Esophagus mucosa (tissue), 1 donor: ENCODE results near the gene HOXD9. TPM values are rescaled to one million over a fixed set of nuclear protein-coding genes. Genes with fewer than 3 reads are reported as not detected.
A peak's percentile ranks its signal among the peaks of the same experiment; 100 is the strongest.

Experiments
- ATAC-seq: fragments of 200-7000 bp; cut with Tn5 transposase; one replicate; pipeline ENCODE4 v1.9.1; 2020
- total RNA-seq: library from RNA; stranded (reverse); gene quantifications from one replicate; pipeline ENCODE4 v1.2.4, GENCODE V29; 2023
- donor health status: DM: yes; HTN: yes; CAD: no.

Gene HOXD9
- total RNA-seq, 1 donor from 2014 or later: 1.1 TPM

DNA sequence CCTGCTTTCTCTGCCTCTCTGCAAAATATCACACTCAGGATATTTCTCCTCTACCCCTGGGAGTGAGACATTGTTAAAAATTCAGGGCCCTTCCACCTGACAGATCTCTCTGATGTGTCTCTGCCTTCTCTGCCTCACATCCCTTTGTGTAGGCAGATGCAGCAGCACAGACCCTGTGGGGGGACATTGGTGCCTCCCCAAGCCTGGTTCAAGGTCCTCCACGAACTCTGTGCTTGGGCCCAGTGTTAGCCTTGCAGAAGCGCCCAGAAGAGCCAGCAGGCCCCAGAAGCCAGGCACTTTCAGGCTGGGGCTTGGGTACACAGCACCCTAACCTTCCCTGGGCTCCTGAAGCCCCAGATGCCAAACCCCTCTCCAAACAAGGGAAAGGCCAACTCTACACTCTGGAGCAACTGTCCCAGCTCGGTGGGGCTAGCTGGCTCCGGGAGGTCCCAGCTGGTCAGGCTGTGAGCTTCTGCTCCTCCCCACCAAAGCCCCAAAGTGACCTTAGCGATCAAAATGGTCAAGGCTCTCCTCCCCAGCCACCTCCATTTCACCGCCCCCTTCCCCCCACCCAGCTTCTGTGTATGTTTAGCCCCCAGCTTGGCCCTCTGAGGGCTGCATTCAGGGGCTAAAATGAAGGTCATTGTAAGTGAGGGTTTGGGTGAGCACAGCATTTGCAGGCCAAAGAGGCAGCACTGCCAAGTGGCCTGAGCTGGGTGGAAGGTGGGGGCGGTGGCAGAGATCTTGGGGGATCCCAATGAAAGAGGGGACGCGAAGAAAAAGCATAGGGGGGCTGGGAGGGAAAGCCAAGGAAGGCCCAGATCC, 2.6 kb downstream of the HOXD9 start:
- ATAC-seq: no peak

DNA sequence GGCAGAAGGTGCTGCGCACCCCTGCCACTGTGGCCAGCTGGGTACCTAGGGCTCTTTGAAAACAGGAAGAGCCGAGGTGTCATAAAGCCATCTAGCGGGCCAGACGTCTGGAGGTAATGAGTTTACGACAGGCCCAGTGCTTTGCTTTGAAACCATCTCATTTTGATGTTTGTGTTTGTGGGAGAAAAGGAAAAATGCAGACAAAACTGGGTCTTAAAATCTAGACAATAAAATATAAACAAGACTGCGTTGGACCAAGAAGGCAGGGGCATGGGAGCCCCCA, 3.2 kb downstream of the HOXD9 start:
- ATAC-seq: no peak

DNA sequence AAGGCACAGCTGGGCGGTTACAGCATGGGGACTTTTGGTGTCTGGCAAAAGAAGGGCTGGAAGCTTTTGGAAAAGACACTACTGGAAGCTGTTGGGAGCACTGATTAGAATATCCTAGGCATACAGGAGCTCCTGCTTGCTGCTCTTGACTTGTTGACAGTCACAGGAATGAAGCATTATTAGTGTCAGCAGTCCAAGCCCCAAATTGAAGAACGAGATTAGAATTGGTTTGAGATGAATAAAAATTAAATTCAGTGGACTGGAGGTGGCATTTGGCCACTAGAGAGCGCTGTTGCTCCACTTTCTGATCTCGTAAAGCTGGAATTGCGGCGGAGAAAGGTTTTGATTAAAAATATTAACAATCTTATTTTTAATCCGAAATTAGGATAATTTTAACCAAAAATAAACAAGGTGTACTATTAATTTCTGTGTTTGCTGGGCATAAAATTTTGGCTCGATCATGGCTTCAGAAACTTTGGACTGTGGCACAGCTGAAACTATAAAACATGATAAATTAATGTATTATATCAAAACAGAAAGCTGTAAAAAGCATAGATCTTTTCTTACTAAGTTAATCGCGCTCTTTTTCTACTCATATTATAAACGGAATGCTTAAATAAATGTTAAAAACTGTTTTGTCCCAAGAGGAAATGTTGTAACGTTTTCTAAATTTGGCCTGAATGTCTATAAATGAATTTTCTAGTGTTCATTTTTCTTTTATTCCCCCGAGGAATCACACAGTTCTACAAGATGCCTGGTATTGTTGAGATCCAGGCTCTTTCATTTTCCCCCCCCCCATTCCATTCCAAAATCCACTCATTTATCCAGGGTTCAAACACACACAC, 4.6 kb downstream of the HOXD9 start:
- ATAC-seq: no peak

DNA sequence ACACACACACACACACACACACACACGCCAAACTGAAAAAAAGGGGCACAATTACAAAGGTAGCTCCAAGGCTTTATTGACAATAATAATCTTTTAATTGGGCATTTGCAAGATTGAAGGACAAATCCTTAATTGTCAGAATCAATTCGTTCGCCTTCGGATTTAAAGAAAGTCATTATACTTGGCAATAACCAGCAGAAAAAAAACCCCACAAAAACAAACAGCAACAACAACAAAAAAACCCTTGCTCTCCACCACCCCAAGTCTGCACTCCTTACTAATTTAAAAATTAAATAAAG, 5.2 kb downstream of the HOXD9 start:
- ATAC-seq: no peak

DNA sequence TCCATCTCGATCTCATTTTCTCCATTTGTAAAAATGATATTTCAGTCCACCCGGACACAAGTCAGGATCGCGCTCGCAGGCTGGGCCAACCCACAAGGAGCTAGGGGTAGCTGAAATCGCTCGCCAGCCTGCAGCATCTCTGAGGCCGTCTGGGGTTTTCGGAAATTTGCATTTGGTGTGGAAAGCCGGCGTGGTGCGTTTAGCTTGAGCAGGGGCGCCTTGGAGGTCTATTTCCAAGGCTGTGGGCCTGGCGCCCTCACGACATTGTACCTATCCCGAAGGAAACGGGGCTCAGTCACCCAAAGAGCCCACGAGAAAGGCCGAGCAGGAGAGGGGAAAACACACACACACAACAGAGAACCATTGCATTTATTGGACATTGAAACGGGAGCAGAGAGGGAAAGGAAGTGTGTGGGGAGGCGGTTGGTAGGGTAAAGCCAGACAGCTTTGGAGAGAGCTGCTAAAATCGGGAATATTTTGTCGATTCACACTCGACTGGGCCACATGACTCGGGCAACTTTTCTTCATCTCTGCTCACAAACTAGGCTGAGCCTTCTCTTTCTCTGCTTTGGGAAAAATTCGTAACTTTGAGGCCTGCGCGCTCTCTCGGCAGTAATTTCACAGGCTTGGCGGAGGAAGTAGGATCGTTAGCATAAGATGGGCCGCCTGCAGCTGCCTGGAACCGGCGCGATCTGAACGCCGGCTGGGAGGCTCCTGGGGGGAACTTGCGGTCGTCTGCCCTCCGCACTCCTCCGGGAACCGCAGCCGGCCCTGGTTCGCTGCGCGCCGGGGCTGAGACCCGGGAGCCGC, 5.9 kb downstream of the HOXD9 start:
- ATAC-seq: no peak

DNA sequence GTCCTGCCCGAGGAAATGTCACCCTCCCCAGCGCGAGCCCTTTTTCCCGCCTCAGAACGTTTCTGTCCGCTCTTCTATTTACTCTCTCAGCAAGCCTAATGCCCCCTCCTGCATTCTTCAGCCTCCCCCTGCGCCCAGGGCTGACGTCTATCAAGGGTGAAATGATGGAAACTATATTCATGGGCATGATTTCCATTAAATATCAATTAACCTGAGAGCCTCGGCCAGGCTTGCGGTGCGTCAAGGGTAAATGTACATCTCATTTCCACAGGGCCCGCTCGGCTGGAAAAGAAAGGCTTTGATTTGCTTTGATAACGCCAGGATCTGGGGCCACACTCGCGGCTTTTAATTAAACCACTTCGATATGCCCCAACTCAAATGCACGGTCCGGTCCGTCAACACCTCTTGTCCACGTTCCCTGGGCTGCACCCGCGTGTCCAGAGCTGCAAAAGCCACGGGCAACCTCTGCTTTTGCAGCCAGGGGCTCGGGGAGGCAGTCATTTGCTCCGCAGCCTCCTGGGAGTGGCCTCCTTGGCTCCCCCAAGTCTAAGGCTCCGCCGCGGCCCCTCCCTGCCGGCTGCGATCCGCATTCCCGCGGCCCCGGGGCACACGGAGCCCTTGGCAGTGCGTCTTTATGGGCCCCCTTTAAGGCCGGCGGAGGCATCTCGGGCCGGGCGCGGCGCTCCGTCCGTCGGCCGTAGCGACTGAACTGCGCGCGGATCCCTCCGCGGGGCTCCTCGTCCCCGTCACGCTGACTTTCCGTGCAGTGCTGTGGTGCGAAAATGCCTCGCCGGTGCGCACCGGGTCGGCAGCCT, 6.7 kb downstream of the HOXD9 start, which contains the start of gene HOXD8:
Gene HOXD8 (plus strand): TSS at position 724 of the 815 bp plus-strand sequence. CDS start 662 bp downstream, outside the sequence.
- peak; percentile 66 for ATAC-seq

DNA sequence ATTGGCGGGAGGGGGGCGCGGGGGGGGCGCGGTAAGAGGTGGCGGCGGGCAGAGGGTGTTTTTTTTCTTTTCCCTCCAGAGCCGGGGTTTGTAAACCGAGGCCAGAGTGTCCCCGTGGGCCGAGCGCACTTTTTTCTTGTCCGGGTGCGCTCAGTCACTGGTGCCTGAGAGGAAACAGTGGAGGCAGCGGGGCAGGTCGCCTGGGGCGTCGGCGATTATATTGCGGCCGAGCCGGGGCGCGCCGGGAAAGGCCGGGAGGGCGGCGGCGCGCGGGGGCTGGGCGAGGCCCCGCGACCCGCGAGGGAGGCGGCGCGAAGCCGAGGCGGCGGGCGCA, 7.3 kb downstream of the HOXD9 start:
- peak; percentile 36 for ATAC-seq

DNA sequence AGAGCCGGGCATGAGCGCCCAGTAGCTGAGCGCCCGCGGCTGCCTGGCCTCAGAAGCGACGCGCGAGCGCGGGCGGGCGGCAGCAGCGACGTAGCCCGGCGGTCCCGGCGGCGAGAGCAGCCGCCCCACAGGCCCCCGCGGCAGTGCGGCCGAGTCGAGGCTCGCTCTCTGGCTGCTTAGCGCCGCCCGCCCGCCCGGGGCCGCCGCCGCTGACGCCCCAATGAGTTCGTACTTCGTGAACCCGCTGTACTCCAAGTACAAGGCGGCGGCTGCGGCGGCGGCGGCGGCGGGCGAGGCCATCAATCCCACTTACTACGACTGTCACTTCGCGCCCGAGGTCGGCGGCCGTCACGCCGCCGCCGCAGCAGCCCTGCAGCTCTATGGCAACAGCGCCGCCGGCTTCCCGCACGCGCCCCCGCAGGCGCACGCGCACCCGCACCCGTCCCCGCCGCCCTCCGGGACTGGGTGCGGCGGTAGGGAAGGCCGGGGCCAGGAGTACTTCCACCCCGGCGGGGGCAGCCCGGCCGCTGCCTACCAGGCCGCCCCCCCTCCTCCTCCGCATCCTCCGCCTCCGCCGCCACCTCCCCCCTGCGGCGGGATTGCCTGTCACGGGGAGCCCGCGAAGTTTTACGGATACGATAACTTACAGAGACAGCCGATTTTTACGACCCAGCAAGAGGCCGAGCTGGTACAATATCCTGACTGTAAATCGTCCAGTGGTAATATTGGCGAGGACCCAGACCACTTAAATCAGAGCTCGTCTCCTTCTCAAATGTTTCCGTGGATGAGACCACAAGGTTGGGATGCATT, 7.8 kb downstream of the HOXD9 start:
- peak; percentile 24 for ATAC-seq

DNA sequence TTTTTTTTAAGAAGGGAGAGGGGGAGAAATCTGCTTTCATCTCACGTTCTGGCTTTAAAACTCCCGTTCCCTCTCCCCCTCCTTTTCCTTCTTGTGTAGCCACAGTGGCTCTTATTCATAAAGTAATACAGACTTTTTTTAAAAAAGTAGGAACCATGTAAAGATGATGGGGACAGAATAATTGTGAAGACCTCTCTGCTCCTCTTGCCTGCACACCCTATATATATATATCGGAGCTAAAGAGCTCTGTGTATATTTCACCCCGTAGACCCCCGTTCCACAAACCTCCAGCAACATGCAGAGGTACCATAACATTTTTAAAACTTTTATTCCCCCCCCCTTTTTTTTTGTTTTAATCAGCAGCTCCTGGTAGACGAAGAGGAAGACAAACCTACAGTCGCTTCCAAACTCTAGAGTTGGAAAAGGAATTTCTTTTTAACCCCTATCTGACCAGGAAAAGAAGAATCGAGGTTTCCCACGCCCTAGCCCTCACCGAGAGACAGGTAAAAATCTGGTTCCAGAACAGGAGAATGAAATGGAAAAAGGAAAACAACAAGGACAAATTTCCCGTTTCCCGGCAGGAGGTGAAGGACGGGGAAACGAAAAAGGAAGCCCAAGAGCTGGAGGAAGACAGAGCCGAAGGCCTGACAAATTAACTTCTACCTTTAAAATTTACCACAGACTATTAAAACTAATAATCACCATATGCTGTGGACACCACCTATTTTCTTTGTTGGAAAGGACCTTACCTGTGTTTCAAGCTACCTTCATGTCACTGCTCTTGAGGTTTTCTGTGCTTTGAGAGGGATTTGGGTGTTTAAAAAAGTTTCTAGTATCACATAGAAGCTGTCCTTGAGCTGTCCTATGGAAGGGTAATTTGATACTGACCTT, 8.7 kb downstream of the HOXD9 start:
- ATAC-seq: no peak

DNA sequence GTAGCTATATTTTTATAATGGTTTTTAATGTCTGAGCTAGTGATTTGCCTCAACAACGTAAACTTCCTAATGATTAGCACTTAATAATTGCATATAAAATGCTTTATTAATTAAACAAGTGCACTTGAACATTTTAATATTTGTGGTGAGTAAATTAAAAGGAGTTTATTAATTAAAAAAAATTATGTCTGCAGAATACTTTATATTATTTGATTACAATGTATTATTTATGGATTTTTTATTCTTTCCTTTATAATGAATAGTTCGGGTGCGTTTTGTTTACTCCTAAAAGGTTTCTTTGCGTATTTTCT, 9.3 kb downstream of the HOXD9 start:
- ATAC-seq: no peak

DNA sequence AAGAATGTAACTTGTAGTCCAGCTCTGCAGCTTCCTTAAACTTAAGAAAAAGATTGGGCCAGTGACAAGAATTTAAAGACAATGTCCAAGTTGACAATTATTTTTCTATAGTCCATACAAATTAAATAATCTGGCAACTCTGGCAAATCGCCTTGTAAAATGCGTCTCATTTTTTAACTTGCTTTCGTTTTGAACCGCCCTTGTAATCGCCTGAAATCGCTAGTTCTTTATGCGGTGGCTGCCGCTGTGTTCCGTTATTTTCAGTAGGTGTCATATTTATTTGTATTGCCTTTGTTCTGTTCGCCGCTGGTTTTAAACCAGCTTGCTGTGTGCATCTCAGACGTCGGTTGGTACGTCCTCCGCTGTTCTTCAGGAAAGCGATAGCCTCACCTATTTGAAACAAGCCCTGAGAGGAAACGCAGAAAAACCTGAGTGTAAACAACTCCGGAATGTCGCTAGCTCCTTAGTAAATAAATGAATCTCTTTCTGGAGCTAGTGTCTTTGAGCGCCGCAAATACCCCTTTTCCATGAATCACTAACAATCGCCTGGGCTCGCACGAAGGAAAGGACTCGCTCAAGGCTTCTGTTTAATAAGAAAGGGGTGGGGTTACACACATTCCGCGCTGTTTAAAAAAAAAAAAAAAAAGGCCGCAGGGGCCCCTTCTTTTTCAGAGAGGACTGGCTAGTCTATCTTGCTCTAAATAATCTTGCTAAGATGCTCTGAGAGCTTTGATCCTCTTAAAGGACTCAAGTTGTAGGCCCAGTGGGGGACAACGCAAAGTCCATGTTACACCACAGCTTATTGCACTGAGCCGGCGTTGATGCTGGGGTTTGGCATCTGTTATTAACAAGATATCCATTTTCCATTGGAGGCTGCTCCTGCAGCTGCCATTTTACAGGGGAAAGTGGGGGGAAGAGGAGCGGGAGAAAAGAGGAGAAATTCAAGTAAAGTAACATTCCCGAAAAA, 10.0 kb downstream of the HOXD9 start:
- ATAC-seq: no peak

DNA sequence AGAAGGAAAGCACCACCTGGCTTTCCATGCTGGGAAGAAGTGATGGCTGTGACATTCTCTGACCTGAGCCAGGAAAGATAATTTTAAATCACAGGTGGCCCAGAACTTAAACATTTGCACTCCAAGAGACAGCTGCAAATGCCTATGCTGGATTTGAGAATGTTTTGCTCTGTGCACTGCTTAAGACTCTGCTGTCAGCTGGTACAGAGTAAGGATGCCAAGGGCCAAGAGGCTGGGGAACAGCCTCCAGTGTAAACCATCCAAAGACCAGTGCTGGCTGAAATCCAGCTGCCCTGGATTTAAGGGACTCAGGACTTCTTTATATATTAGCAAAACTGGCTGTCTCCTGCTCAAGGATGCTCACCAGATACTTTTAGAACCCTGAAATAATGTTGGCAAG, 10.9 kb downstream of the HOXD9 start:
- ATAC-seq: no peak

DNA sequence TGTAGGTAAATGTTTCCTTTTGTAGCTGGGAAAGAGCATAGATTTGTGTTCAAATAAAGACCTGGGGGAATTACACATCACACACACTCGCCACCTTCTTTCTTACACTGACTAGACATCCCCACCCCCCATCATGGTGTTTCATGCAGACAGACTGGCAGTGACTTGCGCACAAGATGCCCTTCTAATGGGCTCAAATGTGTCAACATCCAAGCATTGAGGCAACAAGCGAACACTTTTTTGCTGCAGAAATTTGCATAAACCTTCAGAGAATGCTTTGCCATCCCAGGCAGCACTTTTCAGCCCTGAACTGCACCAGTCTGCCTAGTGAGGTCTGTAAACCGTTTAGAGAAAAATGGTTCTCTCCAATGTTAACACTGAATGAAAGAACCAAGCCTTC, 11.5 kb downstream of the HOXD9 start:
- no peak for ATAC-seq

DNA sequence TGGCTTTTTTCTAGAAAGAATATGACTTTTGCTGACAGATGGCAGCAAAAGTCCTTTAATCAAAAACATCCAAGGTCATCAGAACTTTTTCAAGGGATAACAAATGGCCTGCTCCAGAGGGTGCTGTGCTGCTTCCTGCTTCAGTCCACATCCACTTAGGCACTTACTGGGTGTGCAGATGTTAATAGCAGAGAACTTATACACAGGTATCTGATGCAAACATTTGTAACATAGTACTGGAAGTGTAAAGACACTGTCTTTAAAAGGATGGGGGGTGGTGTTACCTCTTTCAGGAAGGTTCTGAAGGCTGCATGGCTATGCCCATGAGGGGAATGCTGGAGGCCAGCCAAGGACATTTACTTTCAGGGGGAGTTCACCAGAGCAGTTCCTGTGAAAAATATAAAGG, 12.5 kb downstream of the HOXD9 start:
- no peak for ATAC-seq

DNA sequence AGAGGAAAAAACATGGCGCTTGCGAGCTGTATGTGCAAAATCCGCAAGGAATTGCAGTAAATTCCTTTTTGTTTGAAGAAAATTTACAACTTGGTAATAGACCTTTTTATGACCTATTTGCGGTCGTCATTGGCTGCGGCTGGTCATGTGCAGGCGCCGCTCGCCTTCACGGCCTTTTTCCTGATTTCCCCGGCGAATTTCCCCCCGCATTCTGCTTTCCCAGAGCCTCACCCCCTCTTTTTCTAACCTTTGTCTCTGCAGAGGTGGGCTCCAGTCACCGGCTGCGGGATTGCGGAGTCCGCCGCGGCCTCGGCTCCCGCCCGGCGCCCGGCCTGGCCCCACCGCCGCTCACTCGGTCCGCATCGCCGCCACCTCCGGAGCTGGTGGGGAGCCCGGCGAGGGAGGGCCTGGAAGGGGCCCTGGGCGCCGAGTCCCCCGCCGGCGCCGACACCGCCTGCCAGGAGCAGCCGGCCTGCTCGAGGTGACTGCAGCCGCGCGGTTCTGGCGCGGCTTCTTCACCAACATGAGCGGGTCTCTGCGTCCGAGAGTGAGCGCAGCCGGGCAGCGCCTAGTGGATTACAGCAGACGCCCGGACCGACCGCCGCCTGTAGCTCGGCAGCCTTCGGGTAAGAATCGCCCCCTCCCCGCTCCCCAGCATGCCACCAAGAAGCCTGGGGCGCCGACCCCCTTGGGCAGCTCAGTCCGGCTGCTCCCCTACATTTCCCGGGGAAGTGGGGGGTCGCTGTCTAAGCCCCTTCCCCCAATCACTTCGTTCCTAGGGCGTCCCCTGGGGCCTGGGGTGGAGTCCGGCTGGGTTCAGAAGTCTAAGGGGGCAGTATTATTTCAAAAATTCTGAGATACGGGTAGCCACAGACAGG, 14.1 kb downstream of the HOXD9 start:
- no peak for ATAC-seq

DNA sequence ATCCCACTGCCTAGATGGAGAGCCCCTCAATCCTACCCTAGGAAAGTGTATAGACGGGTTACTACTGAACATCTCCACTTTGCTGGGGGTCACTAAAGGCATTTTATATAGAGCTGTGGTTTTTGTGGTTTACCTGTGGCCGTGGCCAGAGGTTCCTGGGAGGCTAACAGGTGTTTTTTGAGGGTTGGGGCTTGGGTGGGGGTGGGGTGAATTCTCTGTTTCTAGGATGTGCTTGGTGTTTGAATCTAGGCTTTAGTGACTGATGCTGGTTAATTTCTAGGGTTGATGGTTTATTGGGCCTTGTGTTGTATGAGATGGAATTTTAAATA, 14.7 kb downstream of the HOXD9 start:
- ATAC-seq: no peak

DNA sequence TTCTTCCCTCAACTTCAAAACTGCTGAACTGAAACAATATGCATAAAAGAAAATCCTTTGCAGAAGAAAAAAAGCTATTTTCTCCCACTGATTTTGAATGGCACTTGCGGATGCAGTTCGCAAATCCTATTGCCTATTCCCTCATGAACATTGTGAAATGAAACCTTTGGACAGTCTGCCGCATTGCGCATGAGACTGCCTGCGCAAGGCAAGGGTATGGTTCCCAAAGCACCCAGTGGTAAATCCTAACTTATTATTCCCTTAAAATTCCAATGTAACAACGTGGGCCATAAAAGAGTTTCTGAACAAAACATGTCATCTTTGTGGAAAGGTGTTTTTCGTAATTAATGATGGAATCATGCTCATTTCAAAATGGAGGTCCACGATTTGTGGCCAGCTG, 15.4 kb downstream of the HOXD9 start:
- ATAC-seq: no peak

DNA sequence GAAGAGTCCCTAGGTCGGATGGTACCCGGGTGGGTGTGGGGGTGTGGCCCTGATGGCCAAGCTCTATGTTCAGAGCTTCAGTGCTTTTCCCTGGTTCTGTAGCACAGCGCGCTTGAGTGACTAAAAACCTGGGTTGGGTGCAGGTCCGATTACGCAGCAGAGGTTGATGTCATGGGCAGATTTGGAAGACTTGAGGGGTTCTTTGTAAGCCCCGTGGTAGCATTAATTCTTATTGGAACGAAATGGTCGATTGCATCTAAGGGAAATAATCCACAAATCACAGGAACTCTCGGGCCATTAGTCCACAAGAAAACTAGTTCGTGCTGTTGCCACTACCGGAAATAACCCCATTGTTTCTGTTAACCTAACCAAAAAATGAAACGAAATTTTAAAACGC, 16.0 kb downstream of the HOXD9 start:
- no peak for ATAC-seq
